GM18951 (cell line): ENCODE results near the gene PSMC2.
A peak's percentile ranks its signal among the peaks of the same experiment; 100 is the strongest.

Experiments
- POLR2A ChIP-seq: IDR thresholded peaks from 4 replicates; pipeline ENCODE4 v1.6.1; 2011; ENCODE audit warnings: mild to moderate bottlenecking; ENCODE audit not compliant: insufficient read length, insufficient read depth; ENCODE audit errors: extremely low read depth
- in situ Hi-C: fragments of 300-500 bp; cut with MboI; formaldehyde crosslinking; loops from one replicate; pipeline ENCODE4 v1.12.0; 2022; ENCODE audit warnings: low sequenced_read_pairs, mixed read lengths, inconsistent platforms; ENCODE audit not compliant: unreplicated experiment

Gene PSMC2

GRCh38 chr7:103343758-103344452 is 3.5 kb upstream of the PSMC2 start:
- in situ Hi-C loops, result no loop called here
- TF ChIP-seq POLR2A, result no peak

GRCh38 chr7:103344453-103345149 is 2.8 kb upstream of the PSMC2 start, which contains the start of gene DNAJC2:
TSS of gene DNAJC2 (minus strand) at chr7:103344767. CDS start at chr7:103344622, 145 bp downstream.
- peak; percentile 85 for TF ChIP-seq POLR2A
- in situ Hi-C loops, result no loop called here

- TF ChIP-seq POLR2A, result no peak
- in situ Hi-C loops, result no loop called here
Measured at GRCh38 chr7:103346396-103346795, 1.0 kb upstream of the PSMC2 start.

GRCh38 chr7:103348452-103348851 is 1.0 kb downstream of the PSMC2 start:
- in situ Hi-C loops, result no loop called here

GRCh38 chr7:103348959-103349358 is 1.5 kb downstream of the PSMC2 start:
- no peak for TF ChIP-seq POLR2A
- in situ Hi-C loops, result no loop called here

More at GRCh38 chr7:103348452-103348851, 1.0 kb downstream of the PSMC2 start:
- no peak for TF ChIP-seq POLR2A

GRCh38 chr7:103349805-103350204 is 2.4 kb downstream of the PSMC2 start:
- in situ Hi-C loops, result no loop called here

GRCh38 chr7:103369432-103369831 is 22.0 kb downstream of the PSMC2 start:
- TF ChIP-seq POLR2A, result no peak
- in situ Hi-C loops, result no loop called here

More at GRCh38 chr7:103349805-103350204, 2.4 kb downstream of the PSMC2 start:
- TF ChIP-seq POLR2A, result no peak

GRCh38 chr7:103373866-103374643 is 26.6 kb downstream of the PSMC2 start:
- in situ Hi-C loops, result no loop called here
- no peak for TF ChIP-seq POLR2A

GRCh38 chr7:103379270-103379975 is 32.0 kb downstream of the PSMC2 start:
- TF ChIP-seq POLR2A, result no peak
- in situ Hi-C loops, result no loop called here

- TF ChIP-seq POLR2A, result no peak
- in situ Hi-C loops, result no loop called here
Measured at GRCh38 chr7:103380395-103381191, 33.1 kb downstream of the PSMC2 start.

GRCh38 chr7:103381280-103382031 is 34.0 kb downstream of the PSMC2 start:
- in situ Hi-C loops, result no loop called here
- TF ChIP-seq POLR2A, result no peak

GRCh38 chr7:103382032-103382402 is 34.6 kb downstream of the PSMC2 start:
- in situ Hi-C loops, result no loop called here
- TF ChIP-seq POLR2A, result no peak

GRCh38 chr7:103387242-103387641 is 39.8 kb downstream of the PSMC2 start:
- no peak for TF ChIP-seq POLR2A
- in situ Hi-C loops, result no loop called here
